ENCODE data around the gene PCDHGB4.

DNA sequence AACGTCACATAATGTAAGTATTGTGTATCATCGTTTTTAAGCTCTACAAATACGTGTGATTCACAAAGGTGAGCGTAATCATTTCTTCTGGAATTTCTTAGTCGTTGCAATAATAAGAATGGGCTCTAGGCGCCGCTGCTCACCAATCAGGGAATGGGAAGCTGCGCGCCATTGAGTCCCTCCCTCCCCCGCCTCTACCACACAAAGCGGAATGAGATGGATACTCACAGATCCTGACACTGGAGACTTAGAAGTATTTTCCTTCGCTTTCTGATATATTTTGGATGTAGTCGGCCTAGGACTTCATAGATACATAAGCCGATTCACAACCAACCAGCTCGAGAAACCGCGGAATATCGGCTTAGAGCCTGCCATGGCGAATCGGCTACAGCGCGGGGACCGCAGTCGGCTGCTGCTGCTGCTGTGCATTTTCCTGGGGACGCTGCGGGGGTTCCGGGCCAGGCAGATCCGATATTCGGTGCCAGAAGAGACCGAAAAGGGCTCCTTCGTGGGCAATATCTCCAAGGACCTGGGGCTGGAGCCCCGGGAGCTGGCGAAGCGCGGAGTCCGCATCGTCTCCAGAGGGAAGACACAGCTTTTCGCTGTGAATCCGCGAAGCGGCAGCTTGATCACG is 33.5 kb downstream of the PCDHGB4 start, which contains the start of gene PCDHGA11:
- TF ChIP-seq, protein P1, sequence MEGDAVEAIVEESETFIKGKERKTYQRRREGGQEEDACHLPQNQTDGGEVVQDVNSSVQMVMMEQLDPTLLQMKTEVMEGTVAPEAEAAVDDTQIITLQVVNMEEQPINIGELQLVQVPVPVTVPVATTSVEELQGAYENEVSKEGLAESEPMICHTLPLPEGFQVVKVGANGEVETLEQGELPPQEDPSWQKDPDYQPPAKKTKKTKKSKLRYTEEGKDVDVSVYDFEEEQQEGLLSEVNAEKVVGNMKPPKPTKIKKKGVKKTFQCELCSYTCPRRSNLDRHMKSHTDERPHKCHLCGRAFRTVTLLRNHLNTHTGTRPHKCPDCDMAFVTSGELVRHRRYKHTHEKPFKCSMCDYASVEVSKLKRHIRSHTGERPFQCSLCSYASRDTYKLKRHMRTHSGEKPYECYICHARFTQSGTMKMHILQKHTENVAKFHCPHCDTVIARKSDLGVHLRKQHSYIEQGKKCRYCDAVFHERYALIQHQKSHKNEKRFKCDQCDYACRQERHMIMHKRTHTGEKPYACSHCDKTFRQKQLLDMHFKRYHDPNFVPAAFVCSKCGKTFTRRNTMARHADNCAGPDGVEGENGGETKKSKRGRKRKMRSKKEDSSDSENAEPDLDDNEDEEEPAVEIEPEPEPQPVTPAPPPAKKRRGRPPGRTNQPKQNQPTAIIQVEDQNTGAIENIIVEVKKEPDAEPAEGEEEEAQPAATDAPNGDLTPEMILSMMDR (IDR thresholded peaks at IDR 0.05; ENCODE audit: borderline replicate concordance, extremely low read depth, low read length, poor library complexity, severe bottlenecking): peak; percentile 67
- no peak for TF ChIP-seq EZH2 (IDR thresholded peaks at IDR 0.05; ENCODE audit: borderline replicate concordance, low read depth, low read length, severe bottlenecking)

Data from DND-41 (cell line).